HG03469 (cell line): ENCODE data around the gene EPS8L2.
"Not testable (repeated sequence)": the region's sequence is repeated elsewhere in the genome, so short reads cannot be mapped to it uniquely, and the experiment has no call there.

Experiments
- ATAC-seq: cut with Tn5 transposase; IDR thresholded peaks from one replicate; pipeline ENCODE4 v1.9.1; 2021; ENCODE audit warnings: mild to moderate bottlenecking, moderate library complexity, moderate number of reproducible peaks; ENCODE audit not compliant: unreplicated experiment

The EPS8L2 gene

DNA sequence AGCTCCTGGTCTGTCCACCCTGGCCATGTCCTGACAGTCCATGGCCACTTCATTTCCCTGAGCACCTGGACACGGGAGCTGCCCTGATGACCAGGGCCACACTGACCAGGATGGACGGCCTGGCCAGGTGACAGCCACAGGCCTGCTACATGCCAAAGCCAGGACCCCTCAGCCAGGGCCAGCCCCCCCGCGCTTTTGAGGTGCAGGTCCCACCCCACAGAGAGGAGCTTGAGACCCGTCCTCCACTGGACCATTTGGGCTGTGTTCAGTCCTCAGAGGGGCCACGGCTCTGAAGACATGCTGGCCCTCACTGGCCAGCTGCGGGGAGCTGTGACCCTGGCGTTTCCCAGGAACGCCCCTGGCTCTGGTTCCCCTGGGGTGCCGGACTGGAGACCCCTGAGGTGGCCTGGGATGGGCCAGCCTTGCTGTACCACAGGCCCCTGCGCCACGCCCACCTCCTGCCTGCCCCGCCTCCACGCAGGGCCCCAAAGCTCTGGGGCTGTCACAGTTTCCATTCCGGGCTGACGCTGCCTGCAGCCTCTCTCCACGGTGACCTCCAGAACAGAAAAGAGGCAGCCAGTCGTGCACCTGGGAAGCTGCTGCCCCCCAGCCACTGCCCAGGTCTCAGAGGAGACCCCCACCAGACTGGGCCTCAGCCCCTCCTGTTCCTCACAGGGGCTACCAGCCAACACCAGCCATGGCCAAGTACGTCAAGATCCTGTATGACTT is 18.2 kb downstream of the EPS8L2 start:
- no peak for ATAC-seq

DNA sequence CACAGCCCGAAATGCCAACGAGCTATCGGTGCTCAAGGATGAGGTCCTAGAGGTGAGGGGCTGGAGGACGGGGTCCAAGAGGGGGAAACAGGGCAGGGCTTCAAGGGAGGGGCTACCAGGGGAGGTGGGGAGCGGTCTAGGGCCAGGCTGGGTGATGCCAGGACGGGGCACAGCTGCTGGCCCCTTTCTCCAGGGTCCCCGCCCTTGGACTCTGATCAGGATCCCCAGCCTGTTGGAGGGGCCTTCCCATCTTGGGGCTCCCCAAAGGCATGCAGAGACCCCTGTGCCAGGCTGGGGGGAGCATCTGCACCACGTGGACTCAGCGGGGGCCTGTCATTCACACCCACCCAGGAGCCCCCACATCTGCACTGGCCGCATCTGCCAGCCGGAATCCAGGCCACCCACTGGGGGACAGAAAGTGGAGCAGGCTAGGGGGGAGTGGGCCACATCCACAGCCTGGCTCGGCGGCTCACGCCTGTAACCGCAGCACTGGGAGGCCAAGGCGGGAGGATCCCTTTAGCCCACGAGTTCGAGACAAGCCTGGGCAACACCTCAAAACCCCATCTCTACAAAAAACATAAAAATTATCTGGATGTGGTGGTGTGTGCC is 18.9 kb downstream of the EPS8L2 start:
- ATAC-seq: no peak

DNA sequence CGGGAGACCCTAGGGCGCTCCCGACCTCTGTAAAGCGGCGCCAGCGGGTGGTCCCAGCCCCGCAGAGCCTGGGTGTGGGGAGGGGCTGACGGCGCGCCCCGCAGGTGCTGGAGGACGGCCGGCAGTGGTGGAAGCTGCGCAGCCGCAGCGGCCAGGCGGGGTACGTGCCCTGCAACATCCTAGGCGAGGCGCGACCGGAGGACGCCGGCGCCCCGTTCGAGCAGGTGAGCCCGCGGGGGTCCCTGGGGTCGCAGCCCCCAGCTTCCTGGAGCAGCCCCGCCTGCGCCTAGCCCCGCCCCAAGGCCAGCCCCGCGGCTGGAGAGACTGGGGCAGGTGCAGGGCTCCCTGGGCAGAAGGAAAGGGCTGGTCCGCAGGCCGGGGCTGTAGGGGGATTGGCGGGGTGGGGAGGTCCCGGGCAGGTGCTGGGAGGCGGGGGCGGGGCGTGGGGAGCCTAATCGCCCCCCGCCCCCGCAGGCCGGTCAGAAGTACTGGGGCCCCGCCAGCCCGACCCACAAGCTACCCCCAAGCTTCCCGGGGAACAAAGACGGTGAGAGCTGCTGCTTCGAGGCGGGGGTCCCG is 19.7 kb downstream of the EPS8L2 start:
- no peak for ATAC-seq

DNA sequence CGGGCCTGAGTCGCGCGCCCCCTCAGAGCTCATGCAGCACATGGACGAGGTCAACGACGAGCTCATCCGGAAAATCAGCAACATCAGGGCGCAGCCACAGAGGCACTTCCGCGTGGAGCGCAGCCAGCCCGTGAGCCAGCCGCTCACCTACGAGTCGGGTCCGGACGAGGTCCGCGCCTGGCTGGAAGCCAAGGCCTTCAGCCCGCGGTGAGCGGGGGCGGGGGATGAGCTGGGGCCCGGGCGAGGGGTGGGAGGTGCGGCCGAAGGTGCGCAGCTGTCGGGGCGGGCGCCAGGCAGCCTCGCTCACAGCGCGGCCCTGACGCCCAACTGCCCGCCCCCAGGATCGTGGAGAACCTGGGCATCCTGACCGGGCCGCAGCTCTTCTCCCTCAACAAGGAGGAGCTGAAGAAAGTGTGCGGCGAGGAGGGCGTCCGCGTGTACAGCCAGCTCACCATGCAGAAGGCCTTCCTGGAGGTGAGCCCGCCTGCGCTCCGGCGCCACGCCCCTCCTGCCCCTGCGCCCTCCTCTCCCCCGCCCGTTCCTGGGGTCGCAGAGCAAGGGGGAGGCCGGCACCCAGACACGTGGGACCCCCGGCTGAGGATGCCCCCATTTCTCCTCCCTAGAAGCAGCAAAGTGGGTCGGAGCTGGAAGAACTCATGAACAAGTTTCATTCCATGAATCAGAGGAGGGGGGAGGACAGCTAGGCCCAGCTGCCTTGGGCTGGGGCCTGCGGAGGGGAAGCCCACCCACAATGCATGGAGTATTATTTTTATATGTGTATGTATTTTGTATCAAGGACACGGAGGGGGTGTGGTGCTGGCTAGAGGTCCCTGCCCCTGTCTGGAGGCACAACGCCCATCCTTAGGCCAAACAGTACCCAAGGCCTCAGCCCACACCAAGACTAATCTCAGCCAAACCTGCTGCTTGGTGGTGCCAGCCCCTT is 20.5 kb downstream of the EPS8L2 start:
- no peak for ATAC-seq

DNA sequence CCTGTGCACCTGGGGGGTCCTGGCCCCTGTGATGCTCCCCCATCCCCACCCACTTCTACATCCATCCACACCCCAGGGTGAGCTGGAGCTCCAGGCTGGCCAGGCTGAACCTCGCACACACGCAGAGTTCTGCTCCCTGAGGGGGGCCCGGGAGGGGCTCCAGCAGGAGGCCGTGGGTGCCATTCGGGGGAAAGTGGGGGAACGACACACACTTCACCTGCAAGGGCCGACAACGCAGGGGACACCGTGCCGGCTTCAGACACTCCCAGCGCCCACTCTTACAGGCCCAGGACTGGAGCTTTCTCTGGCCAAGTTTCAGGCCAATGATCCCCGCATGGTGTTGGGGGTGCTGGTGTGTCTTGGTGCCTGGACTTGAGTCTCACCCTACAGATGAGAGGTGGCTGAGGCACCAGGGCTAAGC is 21.3 kb downstream of the EPS8L2 start:
- no peak for ATAC-seq

DNA sequence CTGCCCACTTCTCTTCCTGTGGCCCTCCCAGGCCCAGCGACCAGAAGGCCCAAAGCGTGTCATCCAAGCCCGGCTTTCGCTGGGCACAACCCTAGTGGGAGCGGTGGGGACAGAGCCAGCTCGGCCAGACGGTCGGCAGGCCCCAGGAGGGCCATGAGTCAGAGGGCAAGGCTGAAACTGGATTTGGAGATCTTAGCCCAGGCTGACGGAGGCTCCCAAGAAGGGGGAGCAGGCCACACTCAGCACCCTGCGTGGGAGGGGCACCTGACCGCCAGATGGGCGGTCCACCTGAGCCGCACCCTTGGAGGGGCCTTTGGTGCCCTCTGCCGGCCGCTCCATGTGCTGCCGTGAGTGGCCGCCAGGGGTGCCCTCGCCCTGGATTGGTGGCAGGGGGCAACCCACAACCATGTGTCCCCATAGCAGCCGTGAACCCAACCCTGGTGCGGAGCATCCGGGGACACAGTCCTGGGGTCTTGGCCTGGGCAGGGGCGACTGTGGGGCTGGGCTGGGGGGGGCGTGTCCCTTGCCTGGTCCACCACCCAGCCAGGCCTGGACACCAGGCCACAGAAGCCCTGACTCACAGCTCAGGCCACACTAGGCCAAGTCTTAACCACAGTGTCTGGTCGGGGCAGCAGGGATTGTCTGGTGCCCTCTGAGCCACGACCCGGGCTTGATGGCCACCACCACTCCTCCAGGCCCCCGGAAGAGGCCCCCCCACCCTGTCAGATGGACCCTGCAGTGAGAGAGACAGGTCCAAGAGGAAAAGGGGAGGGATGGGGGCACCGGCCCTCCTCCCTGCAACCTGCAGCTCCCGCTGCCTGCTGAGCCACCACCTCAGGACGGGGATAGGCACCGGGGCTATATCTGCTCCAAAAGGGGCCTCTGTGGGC is 22.1 kb downstream of the EPS8L2 start:
- no peak for ATAC-seq

DNA sequence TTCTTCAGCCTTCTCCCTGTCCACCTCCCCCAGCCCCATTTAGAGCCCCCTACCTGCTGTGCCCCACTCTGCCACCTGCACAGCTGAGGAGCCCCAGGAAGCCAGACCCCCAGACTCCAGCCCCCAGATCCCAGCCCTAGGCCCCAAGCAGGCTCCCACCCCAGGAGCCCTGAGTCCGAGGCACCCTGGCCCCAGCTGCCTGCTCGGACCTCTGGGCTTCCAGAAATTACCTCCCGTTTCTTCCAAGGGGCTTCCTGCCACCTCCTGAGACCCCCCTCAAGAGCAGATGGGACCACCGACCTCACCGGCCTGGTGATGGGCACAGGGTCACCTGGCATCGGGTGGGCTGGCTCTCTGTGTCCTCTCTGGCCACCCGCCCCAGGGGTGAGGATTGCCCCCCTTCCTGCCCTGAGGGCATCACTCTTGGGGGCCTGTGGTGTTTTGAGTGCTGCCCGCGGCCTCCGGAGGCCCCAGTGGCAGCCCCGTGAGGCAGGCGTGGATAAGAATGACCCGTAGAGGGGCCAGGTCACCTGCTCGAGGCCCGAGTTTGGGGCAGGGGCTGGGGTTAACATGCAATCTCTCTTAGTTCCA is 23.0 kb downstream of the EPS8L2 start:
- no peak for ATAC-seq

DNA sequence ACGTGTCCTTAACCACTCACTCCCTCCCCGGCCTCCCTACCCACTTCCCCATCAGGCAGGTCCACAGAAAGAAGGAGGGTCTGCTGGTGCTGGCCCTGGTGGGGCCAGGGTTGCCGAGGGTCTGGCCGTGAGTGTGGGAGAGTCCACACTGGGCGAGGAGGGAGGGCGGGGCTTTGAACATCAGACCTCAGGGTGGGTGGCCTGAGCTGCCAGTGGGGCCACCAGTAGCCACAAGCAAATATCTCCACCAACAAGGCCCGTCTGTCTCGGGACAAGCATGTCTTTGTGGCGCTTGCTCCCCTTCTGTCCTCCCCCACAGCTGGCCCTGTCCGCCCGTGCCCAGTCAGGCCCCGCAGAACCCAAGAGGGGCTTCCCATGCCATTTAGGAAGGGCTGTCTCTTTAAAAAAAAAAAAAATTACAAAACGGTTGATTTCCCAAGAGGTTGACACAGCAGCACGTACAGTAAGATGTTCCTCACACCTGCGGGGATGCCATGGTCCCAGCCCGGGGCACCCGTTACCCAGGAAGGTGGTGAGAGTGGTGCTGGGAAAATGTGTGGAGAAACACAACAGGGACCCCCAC is 23.6 kb downstream of the EPS8L2 start:
- ATAC-seq: no peak

DNA sequence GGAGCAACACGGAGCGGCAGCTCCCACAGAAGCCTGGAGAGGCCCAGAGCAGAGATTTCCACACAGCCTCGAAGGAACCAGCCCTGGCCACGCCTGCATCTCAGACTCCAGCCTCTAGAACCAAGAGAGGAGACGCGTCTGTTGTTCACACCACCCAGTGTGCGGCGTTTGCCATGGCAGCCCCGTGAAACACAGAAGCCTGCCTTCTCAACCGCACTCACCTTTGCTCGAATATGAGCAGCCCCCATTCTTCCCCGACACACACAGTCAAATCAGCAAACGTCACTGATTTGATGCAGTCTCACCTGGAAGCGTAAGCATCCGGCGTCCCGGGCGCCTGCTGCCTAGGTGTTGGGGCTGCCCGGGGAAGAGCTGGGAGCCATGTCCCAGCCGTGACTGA is 27.0 kb downstream of the EPS8L2 start:
- no peak for ATAC-seq

DNA sequence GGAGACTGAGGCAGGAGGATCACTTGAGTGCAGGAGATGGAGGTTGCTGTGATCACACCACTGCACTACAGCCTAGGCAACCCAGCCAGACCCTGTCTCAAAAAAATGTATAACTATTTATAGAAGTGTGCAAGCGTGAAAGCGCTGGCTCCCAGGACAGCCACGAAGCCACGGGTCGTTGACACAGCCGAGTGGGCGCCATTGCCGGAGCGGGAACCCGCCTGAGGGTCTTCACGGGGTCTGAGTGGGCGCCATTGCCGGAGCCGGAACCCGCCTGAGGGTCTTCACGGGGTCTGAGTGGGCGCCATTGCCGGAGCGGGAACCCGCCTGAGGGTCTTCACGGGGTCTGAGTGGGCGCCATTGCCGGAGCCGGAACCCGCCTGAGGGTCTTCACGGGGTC is 28.5 kb downstream of the EPS8L2 start:
- ATAC-seq: not testable (repeated sequence)

DNA sequence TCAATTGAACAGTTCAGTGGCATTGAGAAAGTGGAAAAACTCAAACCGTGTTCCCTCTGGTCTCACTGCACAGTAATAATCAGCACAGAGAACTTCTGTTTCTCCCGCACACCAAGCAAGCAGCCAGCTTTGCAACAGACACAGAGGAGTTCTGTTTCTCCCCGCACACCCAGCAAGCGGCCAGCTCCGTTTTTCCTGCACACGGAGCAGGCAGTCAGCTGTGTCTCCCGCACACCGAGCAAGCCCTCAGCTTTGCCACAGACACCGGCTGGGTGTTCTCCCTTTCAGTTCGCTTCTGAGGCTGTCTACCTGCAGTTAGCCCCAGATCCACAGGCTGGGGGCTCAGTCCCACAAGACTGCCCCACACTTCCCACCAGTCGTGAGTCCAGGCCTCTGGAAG is 31.3 kb downstream of the EPS8L2 start:
- no peak for ATAC-seq

DNA sequence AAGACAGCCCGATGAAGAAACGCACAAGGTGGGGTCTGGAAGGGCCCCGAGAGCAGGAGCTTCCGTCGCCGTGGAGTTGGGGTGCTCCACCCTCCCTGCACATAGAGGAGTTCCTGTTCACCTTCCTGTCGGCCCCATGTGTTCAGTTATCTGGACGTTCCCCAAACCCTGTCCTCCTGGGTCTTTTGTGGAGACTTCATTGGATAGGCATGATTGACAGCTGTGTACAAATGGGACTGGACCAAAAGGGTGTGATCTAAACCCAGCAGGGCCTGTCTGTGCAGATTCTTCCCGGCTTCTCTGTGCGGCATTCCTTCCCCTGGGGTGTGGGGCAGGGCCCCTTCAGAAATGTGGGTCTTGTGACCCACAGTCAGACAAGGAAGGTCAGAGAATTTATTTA is 31.9 kb downstream of the EPS8L2 start:
- not testable (repeated sequence) for ATAC-seq

DNA sequence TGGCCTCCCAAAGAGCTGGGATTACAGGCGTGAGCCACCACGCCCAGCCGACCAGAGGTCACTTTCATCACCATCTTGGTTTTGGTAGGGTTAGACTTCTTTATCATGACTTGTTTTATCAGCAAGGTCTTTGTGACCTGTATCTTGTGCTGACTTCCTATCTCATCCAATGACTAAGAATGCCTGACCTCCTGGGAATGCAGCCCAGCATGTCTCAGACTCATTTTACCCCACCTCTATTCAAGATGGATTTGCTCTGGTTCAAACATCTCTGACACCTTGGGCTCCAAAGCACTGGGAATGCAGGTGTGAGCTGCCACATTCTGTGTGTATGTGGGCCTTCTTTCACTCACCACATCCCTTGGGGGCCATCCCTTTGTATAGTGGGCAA is 36.1 kb downstream of the EPS8L2 start:
- no peak for ATAC-seq

DNA sequence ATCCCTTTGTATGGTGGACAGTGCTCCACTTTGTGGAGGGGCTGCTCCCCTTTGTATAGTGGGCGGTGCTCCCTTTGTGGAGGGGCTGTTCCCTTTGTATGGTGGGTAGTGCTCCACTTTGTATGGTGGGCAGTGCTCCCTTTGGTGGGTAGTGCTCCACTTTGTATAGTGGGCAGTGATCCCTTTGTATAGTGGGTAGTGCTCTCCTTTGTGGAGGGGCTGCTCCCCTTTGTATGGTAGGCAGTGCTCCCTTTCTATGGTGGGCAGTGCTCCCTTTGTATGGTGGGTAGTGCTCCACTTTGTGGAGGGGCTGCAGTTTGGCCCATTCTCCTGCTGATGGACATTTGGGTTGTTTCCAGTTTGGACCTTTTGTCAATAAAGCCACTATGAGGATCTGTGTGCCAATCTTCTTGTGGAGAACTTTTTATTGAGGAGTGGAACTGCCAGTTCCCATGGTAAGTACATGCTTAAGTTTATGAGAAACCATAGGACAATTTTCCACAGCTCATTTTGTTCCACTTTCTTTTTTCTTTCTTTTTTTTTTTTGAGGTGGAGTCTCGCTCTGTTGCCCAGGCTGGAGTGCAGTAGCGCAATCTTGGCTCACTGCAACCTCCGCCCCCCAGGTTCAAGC is 36.7 kb downstream of the EPS8L2 start:
- no peak for ATAC-seq

DNA sequence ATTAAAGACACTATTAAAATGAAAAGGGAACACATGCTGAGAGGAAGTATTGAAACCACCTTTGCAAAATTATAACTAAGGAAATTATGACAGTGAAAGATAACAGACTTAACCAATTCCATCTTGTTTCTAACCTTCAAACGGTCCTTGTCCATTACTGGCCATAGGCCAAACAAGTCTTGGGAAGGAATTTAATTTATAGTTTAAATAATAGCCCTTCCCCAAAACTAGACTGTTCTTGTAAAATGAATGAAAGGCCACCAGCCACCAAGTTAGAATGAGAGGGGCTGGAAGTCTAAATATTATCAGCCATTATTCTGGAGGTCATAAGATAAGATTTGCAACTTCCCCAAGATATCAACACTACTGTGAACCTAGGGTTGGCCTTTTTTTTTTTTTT is 39.4 kb downstream of the EPS8L2 start:
- no peak for ATAC-seq

DNA sequence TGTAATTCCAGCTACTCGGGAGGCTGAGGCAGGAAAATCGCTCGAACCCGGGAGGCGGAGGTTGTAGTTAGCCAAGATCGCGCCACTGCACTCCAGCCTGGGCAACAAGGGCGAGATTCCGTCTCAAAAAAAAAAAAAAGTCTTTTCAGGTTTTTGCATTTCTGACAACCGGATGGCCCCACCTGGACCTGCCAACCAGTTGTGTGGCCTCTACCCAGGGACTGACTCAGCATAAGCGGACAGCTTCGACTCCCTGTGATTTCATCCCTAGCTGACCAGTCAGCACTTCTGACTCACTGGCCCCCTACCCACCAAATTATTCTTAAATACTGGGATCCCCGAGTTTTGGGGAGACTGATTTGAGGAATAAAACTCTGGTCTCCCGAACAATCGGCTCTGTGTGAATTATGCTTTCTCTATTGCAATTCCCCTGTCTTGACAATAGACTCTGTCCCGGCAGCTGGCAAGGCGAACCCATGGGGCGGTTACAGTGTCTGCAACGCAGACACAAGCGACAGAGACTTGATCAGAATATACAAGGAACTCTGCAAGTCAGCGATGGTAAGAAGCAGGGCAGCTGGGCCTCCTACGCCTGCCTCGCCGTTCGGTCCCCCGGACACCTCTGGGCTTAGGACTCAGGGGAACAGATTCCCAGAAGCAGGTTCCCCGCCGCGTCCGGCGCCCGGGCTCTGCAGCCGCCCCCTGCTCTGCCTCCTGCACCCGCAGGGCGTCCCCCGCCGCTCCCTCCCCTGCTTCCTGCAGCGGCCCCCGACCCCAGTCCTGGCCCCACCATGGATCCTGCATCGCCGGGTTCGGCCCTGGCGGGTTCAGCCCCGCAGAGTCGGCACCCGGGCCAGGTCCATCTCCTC is 40.5 kb downstream of the EPS8L2 start:
- peak; percentile 16 for ATAC-seq

DNA sequence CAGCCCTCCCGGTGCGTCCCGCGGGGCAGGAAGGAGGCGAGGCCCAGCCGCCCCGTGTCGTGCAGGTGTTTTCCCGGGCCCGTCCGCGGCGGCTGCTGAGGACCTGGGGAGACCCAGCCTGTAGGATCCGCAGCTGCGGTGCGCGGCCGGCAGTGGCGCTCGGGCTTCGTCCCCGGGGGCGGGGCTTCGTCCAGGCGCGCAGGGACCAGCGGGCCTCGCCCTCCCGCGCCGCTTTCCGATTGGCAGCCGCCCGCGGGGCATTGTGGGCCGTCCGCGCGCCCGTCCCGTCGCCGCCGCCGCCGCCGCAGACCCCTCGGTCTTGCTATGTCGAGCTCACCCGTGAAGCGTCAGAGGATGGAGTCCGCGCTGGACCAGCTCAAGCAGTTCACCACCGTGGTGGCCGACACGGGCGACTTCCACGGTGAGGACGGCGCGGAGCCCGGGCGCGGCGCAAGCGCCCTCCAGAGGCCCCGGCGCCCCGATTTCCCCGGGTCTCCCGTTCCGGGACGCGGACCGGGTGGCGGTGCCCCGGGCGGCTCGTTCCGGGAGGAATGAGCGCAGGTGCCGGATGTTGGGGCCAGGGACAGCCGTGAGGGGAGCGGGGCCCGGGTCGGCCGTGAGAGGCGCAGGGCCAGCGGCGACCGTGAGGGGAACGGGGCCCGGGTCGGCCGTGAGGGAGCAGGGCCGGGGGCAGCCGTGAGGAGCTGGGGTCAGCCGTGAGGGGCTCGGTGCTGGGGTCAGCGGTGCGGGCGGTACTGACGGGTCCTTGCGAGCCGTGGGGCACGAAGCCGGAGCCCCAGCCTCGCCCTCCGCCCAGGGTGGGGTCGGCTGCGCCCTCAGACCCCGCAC is 41.4 kb downstream of the EPS8L2 start, which contains the start of gene TALDO1:
TSS of gene TALDO1 (plus strand) at position 307 of the 849 bp plus-strand sequence. CDS start at position 325, 18 bp downstream.
- peak; percentile 72 for ATAC-seq
